Medulla oblongata (tissue), 1 donor: Measurements from ENCODE around the gene CREB3L2.
"Not testable (repeated sequence)": the region's sequence is repeated elsewhere in the genome, so short reads cannot be mapped to it uniquely, and the experiment has no call there.

ENCODE experiments used
- DNase-seq: peaks from one replicate; pipeline ENCODE4 v3.0.0-alpha.2; 2015; ENCODE audit errors: extremely low spot score

The CREB3L2 gene

GRCh38 chr7:137987968-137988367 is 13.9 kb downstream of the CREB3L2 start:
- no peak for DNase-seq

GRCh38 chr7:137987563-137987962 is 14.3 kb downstream of the CREB3L2 start:
- DNase-seq: no peak

GRCh38 chr7:137987018-137987349 is 14.9 kb downstream of the CREB3L2 start:
- DNase-seq: no peak

- no peak for DNase-seq
Measured at GRCh38 chr7:137986252-137987017, 15.5 kb downstream of the CREB3L2 start.

- DNase-seq: no peak
Measured at GRCh38 chr7:137985897-137986251, 16.0 kb downstream of the CREB3L2 start.

GRCh38 chr7:137985253-137985896 is 16.5 kb downstream of the CREB3L2 start:
- no peak for DNase-seq

- no peak for DNase-seq
Measured at GRCh38 chr7:137984181-137985041, 17.5 kb downstream of the CREB3L2 start.

GRCh38 chr7:137983323-137984008 is 18.4 kb downstream of the CREB3L2 start:
- peak; percentile 76 for DNase-seq

- not testable (repeated sequence) for DNase-seq
Measured at GRCh38 chr7:137982394-137982793, 19.5 kb downstream of the CREB3L2 start.

- DNase-seq: no peak
Measured at GRCh38 chr7:137981668-137982067, 20.2 kb downstream of the CREB3L2 start.

GRCh38 chr7:137981175-137981574 is 20.7 kb downstream of the CREB3L2 start:
- DNase-seq: no peak

GRCh38 chr7:137980308-137980707 is 21.6 kb downstream of the CREB3L2 start:
- DNase-seq: no peak

GRCh38 chr7:137978464-137979237 is 23.2 kb downstream of the CREB3L2 start:
- DNase-seq: no peak

- no peak for DNase-seq
Measured at GRCh38 chr7:137977173-137977572, 24.7 kb downstream of the CREB3L2 start.

- no peak for DNase-seq
Measured at GRCh38 chr7:137976696-137977095, 25.2 kb downstream of the CREB3L2 start.

GRCh38 chr7:137976232-137976631 is 25.7 kb downstream of the CREB3L2 start:
- DNase-seq: no peak

GRCh38 chr7:137975768-137976167 is 26.1 kb downstream of the CREB3L2 start:
- no peak for DNase-seq

- DNase-seq: peak; percentile 81
Measured at GRCh38 chr7:137975221-137975620, 26.7 kb downstream of the CREB3L2 start.

GRCh38 chr7:137974766-137975165 is 27.1 kb downstream of the CREB3L2 start:
- DNase-seq: no peak

GRCh38 chr7:137970253-137970975 is 31.5 kb downstream of the CREB3L2 start:
- DNase-seq: no peak

- DNase-seq: no peak
Measured at GRCh38 chr7:137969828-137970227, 32.1 kb downstream of the CREB3L2 start.
